C4-2B (cell line): ENCODE data around the gene NXF1.

Experiments
- ZFX ChIP-seq: fragments of 450-650 bp; IDR thresholded peaks from 2 replicates; pipeline ENCODE4 v1.6.1; 2017
- TF ChIP-seq, protein P1 (sequence below): fragments of 450-650 bp; conservative IDR thresholded peaks from 2 replicates; pipeline ENCODE4 v1.5.1; 2017; ENCODE audit warnings: mild to moderate bottlenecking

DNA sequence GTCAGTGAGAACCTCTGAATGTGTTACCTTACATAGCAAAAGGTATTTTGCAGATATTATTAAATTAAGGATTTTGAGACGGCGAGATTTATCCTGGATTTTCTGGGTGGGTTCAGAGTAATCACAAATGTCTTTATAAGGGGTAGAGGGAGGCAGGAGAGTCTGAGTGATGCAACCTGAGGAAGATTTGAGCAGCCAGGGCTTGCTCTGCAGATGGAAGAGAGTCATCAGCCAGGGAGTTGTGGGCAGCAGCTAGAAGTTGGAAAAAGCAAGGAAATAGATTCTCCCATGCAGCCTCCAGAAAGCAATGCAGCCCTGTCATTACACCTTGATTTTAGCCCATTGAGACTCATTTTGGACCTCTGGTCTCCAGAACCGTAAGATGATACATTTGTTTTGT, 38.2 kb upstream of the NXF1 start:
- TF ChIP-seq, protein P1, sequence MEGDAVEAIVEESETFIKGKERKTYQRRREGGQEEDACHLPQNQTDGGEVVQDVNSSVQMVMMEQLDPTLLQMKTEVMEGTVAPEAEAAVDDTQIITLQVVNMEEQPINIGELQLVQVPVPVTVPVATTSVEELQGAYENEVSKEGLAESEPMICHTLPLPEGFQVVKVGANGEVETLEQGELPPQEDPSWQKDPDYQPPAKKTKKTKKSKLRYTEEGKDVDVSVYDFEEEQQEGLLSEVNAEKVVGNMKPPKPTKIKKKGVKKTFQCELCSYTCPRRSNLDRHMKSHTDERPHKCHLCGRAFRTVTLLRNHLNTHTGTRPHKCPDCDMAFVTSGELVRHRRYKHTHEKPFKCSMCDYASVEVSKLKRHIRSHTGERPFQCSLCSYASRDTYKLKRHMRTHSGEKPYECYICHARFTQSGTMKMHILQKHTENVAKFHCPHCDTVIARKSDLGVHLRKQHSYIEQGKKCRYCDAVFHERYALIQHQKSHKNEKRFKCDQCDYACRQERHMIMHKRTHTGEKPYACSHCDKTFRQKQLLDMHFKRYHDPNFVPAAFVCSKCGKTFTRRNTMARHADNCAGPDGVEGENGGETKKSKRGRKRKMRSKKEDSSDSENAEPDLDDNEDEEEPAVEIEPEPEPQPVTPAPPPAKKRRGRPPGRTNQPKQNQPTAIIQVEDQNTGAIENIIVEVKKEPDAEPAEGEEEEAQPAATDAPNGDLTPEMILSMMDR = no peak
- no peak for TF ChIP-seq ZFX
